ENCODE measurements around the gene USP43.

DNA sequence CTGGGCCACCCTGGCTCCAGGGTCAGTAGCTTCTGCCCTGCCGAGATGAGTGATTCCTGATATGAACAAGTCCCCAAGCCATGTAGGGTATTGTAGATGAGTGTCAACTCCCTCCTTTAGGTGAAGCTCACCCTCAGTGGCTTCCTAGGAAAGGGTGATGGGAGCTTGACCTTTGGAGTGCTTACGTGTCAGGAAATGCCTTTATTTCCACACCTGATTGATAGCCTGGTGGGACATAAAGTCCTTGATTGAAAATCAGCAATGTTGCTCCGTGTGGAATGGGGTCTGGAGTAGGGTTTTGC is 58.4 kb downstream of the USP43 start:
- TF ChIP-seq, protein P1, sequence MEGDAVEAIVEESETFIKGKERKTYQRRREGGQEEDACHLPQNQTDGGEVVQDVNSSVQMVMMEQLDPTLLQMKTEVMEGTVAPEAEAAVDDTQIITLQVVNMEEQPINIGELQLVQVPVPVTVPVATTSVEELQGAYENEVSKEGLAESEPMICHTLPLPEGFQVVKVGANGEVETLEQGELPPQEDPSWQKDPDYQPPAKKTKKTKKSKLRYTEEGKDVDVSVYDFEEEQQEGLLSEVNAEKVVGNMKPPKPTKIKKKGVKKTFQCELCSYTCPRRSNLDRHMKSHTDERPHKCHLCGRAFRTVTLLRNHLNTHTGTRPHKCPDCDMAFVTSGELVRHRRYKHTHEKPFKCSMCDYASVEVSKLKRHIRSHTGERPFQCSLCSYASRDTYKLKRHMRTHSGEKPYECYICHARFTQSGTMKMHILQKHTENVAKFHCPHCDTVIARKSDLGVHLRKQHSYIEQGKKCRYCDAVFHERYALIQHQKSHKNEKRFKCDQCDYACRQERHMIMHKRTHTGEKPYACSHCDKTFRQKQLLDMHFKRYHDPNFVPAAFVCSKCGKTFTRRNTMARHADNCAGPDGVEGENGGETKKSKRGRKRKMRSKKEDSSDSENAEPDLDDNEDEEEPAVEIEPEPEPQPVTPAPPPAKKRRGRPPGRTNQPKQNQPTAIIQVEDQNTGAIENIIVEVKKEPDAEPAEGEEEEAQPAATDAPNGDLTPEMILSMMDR (conservative IDR thresholded peaks at IDR 0.05; ENCODE audit: low read depth, low read length), result no peak
- TF ChIP-seq EZH2phosphoT487 (IDR thresholded peaks at IDR 0.05; ENCODE audit: borderline replicate concordance, low read length), result no peak
- TF ChIP-seq EZH2 (IDR thresholded peaks at IDR 0.05; ENCODE audit: low read length, unreplicated experiment), result no peak

All from PC-3 (cell line).